CD4-positive, alpha-beta memory T cell (primary cell): Measurements from ENCODE around the gene PLCD4. TPM values are rescaled to one million over a fixed set of nuclear protein-coding genes. Genes with fewer than 3 reads are reported as not detected.

Source experiments
- CTCF ChIA-PET: fragments of 350-600 bp; sonication (Branson Sonifier 250); formaldehyde crosslinking; loops from one replicate; lab custom pipeline; 2021; ENCODE audit warnings: inconsistent platforms; ENCODE audit not compliant: partially characterized antibody; lab: Charles Lee
- POLR2A ChIA-PET: fragments of 350-600 bp; sonication (Branson Sonifier 250); formaldehyde crosslinking; loops from one replicate; lab custom pipeline; 2021; ENCODE audit not compliant: partially characterized antibody; lab: Charles Lee
- DNase-seq, 5 donors: peaks; one replicate each; pipeline versions ENCODE4 v3.0.0 to v3.0.0-alpha.2; 2020 to 2022; ENCODE audit warnings: mixed read lengths in 1 of 5
- H3K27ac ChIP-seq: one replicate; pipeline ENCODE4 v1.7.0; 2013; ENCODE audit warnings: low read depth, low read length
- H3K27me3 ChIP-seq: 2 replicates; pipeline ENCODE4 v1.7.0; 2013; ENCODE audit warnings: mild to moderate bottlenecking, low read length, moderate library complexity; ENCODE audit not compliant: insufficient read depth
- H3K36me3 ChIP-seq: 2 replicates; pipeline ENCODE4 v1.7.0; 2013; ENCODE audit warnings: mild to moderate bottlenecking, low read length, moderate library complexity; ENCODE audit not compliant: insufficient read depth
- H3K4me1 ChIP-seq: 2 replicates; pipeline ENCODE4 v1.7.0; 2013; ENCODE audit warnings: mild to moderate bottlenecking, low read length, moderate library complexity; ENCODE audit not compliant: insufficient read depth
- H3K4me3 ChIP-seq, 2 donors: one replicate each; pipeline ENCODE4 v1.7.0; 2013; ENCODE audit warnings: low read length in 2 of 2, mild to moderate bottlenecking in 1 of 2
- H3K9me3 ChIP-seq, 2 donors: one replicate each; pipeline ENCODE4 v1.7.0; 2013; ENCODE audit warnings: low read length in 2 of 2, control low read depth in 1 of 2; ENCODE audit not compliant: control insufficient read depth in 1 of 2
- H3K27ac Mint-ChIP-seq, 7 donors: one replicate each; pipeline ENCODE4 v1.8.0; 2020 to 2021; ENCODE audit warnings: mixed read lengths in 7 of 7, mild to moderate bottlenecking in 6 of 7, inconsistent platforms in 3 of 7, moderate library complexity in 3 of 7
- H3K27me3 Mint-ChIP-seq, 2 donors: one replicate each; pipeline ENCODE4 v1.8.0; 2020 to 2021; ENCODE audit warnings: mixed read lengths in 2 of 2
- H3K36me3 Mint-ChIP-seq, 2 donors: one replicate each; pipeline ENCODE4 v1.8.0; 2020 to 2021; ENCODE audit warnings: mixed read lengths in 2 of 2, inconsistent platforms in 1 of 2, mild to moderate bottlenecking in 1 of 2
- H3K4me1 Mint-ChIP-seq, 4 donors: one replicate each; pipeline ENCODE4 v1.8.0; 2020 to 2021; ENCODE audit warnings: mixed read lengths in 4 of 4, mild to moderate bottlenecking in 1 of 4
- H3K4me3 Mint-ChIP-seq, 8 donors: one replicate each; pipeline ENCODE4 v1.8.0; 2020 to 2021; ENCODE audit warnings: mixed read lengths in 8 of 8, mild to moderate bottlenecking in 7 of 8, moderate library complexity in 6 of 8, inconsistent platforms in 3 of 8
- H3K9me3 Mint-ChIP-seq, 8 donors: one replicate each; pipeline ENCODE4 v1.8.0; 2020 to 2021; ENCODE audit warnings: mixed read lengths in 8 of 8, mild to moderate bottlenecking in 5 of 8, inconsistent platforms in 3 of 8, moderate library complexity in 1 of 8
- intact Hi-C: fragments of 100-400 bp; cut with micrococcal nuclease; formaldehyde crosslinking; loops from one replicate; pipeline ENCODE4 v1.15.1; 2023
- polyA plus RNA-seq, 2 donors: library from polyadenylated mRNA; unstranded; fragments of 300-500 nt; fragmentation: Illumina TruSeq; gene quantifications; one replicate each; pipeline ENCODE4 v1.2.3, GENCODE V29; 2021
- total RNA-seq, 2 experiments: library from RNA; stranded (reverse); gene quantifications; one replicate each; pipeline ENCODE4 v1.2.3, GENCODE V29; 2021

PLCD4 gene
- total and polyA plus RNA-seq, 4 experiments from 2014 or later = 0.26 to 0.49 (median 0.30) TPM; not detected in 1

GRCh38 chr2:218645126-218645525, 37.4 kb downstream of the PLCD4 start:
- no peaks in the 10 kb centered on the region for H3K27me3 Mint-ChIP-seq
- CTCF ChIA-PET = no interaction called here
- intact Hi-C loops = no loop called here

GRCh38 chr2:218648088-218648786, 40.5 kb downstream of the PLCD4 start:
- peak overlapping the region in 2 of 7 donors; percentile 54 to 67 for H3K27ac Mint-ChIP-seq
- Histone ChIP-seq H3K27ac (no peak overlapping the region), H3K9me3 (no peaks in the 10 kb centered on the region), H3K4me3 (no peak overlapping the region), H3K36me3 (peaks cover 81% of the 10 kb centered on the region), H3K4me1 (peaks cover 6% of the 10 kb centered on the region), H3K27me3 (no peaks in the 10 kb centered on the region)
- intact Hi-C loops = loop anchor here (1.0 to 2.0 kb wide), 5 partner anchors 11 to 376 kb away; partner anchors contain the start of genes BCS1L, CNOT9, USP37 and ZNF142
- POLR2A ChIA-PET = interaction anchor here (0.9 to 2.7 kb wide), 4 partner anchors 11 to 248 kb away, joined by 3 to 16 read pairs (median 4); partner anchors contain the start of genes BCS1L, CTDSP1 and ZNF142
- H3K9me3 Mint-ChIP-seq = no peaks in the 10 kb centered on the region
- CTCF ChIA-PET = interaction anchor here (0.7 to 4.7 kb wide), 11 partner anchors 10 to 247 kb away, joined by 3 to 49 read pairs (median 3); partner anchors contain the start of genes BCS1L and ZNF142
- peaks cover 6 to 13% (median 11%) of the 10 kb centered on the region in 4 donors for H3K4me1 Mint-ChIP-seq
- no peak overlapping the region for H3K4me3 Mint-ChIP-seq
- H3K27me3 Mint-ChIP-seq = no peaks in the 10 kb centered on the region
- peak in 4 of 5 donors; percentile 42 to 52 (median 48) for DNase-seq
- H3K36me3 Mint-ChIP-seq = peaks cover 47 to 88% of the 10 kb centered on the region in 2 donors

More at GRCh38 chr2:218645126-218645525, 37.4 kb downstream of the PLCD4 start:
- H3K4me1 Mint-ChIP-seq = peaks cover 5 to 13% (median 11%) of the 10 kb centered on the region in 4 donors
- peaks cover 35 to 77% of the 10 kb centered on the region in 2 donors for H3K36me3 Mint-ChIP-seq
- Histone ChIP-seq H3K4me1 (peaks cover 6% of the 10 kb centered on the region), H3K27ac (no peak overlapping the region), H3K4me3 (no peak overlapping the region), H3K36me3 (peaks cover 81% of the 10 kb centered on the region), H3K27me3 (no peaks in the 10 kb centered on the region), H3K9me3 (no peaks in the 10 kb centered on the region)
- no peak overlapping the region for H3K4me3 Mint-ChIP-seq
- POLR2A ChIA-PET = no interaction called here
- DNase-seq = no peak
- H3K27ac Mint-ChIP-seq = peak overlapping the region in 1 of 7 donors; percentile 23
- no peaks in the 10 kb centered on the region for H3K9me3 Mint-ChIP-seq

- Mint-ChIP-seq H3K4me3 (no peak overlapping the region), H3K27me3 (no peaks in the 10 kb centered on the region), H3K4me1 (peaks cover 6 to 13% (median 11%) of the 10 kb centered on the region in 4 donors), H3K9me3 (no peaks in the 10 kb centered on the region), H3K27ac (peak overlapping the region in 2 of 7 donors; percentile 54 to 67), H3K36me3 (peaks cover 47 to 84% of the 10 kb centered on the region in 2 donors)
- peaks cover 6% of the 10 kb centered on the region for H3K4me1 ChIP-seq
- no peak for DNase-seq
- H3K27me3 ChIP-seq = no peaks in the 10 kb centered on the region
- intact Hi-C loops = loop anchor here (1.0 to 2.0 kb wide), 5 partner anchors 11 to 376 kb away; partner anchors contain the start of genes BCS1L, CNOT9, USP37 and ZNF142
- CTCF ChIA-PET = interaction anchor here (0.8 to 4.7 kb wide), 8 partner anchors 10 to 199 kb away, joined by 3 to 49 read pairs (median 4); partner anchors contain the start of genes BCS1L, RNF25, STK36 and ZNF142
- H3K27ac ChIP-seq = no peak overlapping the region
- H3K9me3 ChIP-seq = no peaks in the 10 kb centered on the region
- H3K36me3 ChIP-seq = peaks cover 76% of the 10 kb centered on the region
- no peak overlapping the region for H3K4me3 ChIP-seq
- POLR2A ChIA-PET = interaction anchor here (1.4 to 2.7 kb wide), 2 partner anchors 10 to 12 kb away, joined by 4 to 16 read pairs; partner anchors contain the start of genes BCS1L and ZNF142
These were observed 41.0 kb downstream of the PLCD4 start for GRCh38 chr2:218648787-218649100.

GRCh38 chr2:218655751-218656150, 48.1 kb downstream of the PLCD4 start:
- H3K36me3 ChIP-seq = peaks cover 45% of the 10 kb centered on the region
- H3K4me1 Mint-ChIP-seq = peaks cover 19 to 37% (median 31%) of the 10 kb centered on the region in 4 donors

GRCh38 chr2:218658671-218659257, 51.1 kb downstream of the PLCD4 start:
- peaks cover 0 to 4% (median 0%) of the 10 kb centered on the region in 8 donors for H3K9me3 Mint-ChIP-seq
- Histone ChIP-seq H3K36me3 (peaks cover 49% of the 10 kb centered on the region), H3K27me3 (no peaks in the 10 kb centered on the region), H3K4me3 (peak overlapping the region; percentile 50 to 78), H3K27ac (peak overlapping the region; percentile 71), H3K4me1 (peaks cover 28% of the 10 kb centered on the region), H3K9me3 (no peaks in the 10 kb centered on the region)
- POLR2A ChIA-PET = interaction anchor here (0.6 to 3.4 kb wide), 21 partner anchors 9 to 840 kb away, joined by 3 to 67 read pairs (median 5); partner anchors contain the start of genes AAMP, DNPEP, GMPPA and PNKD
- peaks cover 17 to 37% (median 31%) of the 10 kb centered on the region in 4 donors for H3K4me1 Mint-ChIP-seq
- no peaks in the 10 kb centered on the region for H3K27me3 Mint-ChIP-seq
- H3K4me3 Mint-ChIP-seq = peak overlapping the region; percentile 91 to 100 (median 93)
- peak overlapping the region; percentile 92 to 98 (median 94) for H3K27ac Mint-ChIP-seq
- H3K36me3 Mint-ChIP-seq = peaks cover 22 to 61% of the 10 kb centered on the region in 2 donors
- CTCF ChIA-PET = interaction anchor here (0.9 to 5.5 kb wide), 16 partner anchors 9 to 729 kb away, joined by 3 to 51 read pairs (median 6); partner anchors contain the start of genes DNPEP, RNF25, STK36 and TTLL4
- DNase-seq = peak; percentile 30 to 53 (median 43)
- intact Hi-C loops = loop anchor here (1.0 to 5.0 kb wide), 10 partner anchors 10 to 730 kb away; partner anchors contain the start of genes AAMP, CNOT9, CTDSP1 and PNKD

More at GRCh38 chr2:218655751-218656150, 48.1 kb downstream of the PLCD4 start:
- DNase-seq = no peak
- Histone ChIP-seq H3K27ac (no peak overlapping the region), H3K9me3 (no peaks in the 10 kb centered on the region), H3K4me3 (no peak overlapping the region), H3K4me1 (peaks cover 28% of the 10 kb centered on the region), H3K27me3 (no peaks in the 10 kb centered on the region)
- peaks cover 0 to 1% (median 0%) of the 10 kb centered on the region in 8 donors for H3K9me3 Mint-ChIP-seq
- H3K36me3 Mint-ChIP-seq = peaks cover 21 to 61% of the 10 kb centered on the region in 2 donors
- peak overlapping the region in 1 of 8 donors; percentile 10 for H3K4me3 Mint-ChIP-seq
- H3K27me3 Mint-ChIP-seq = no peaks in the 10 kb centered on the region
- intact Hi-C loops = loop anchor here (5.0 kb wide), 1 partner anchor 242 kb away; no protein-coding TSS in a partner anchor
- ChIA-PET POLR2A (interaction anchor here (1.0 kb wide), 1 partner anchor 16 kb away, joined by 3 read pairs; the partner anchor contains the start of genes RNF25 and STK36), CTCF (interaction anchor here (1.3 kb wide), 1 partner anchor 32 kb away, joined by 3 read pairs; no protein-coding TSS in a partner anchor)
- H3K27ac Mint-ChIP-seq = no peak overlapping the region

GRCh38 chr2:218659258-218659987, 51.7 kb downstream of the PLCD4 start, which contains the start of the genes BCS1L and ZNF142:
Gene BCS1L, plus strand, starts transcription at chr2:218659683. Its CDS starts 1,305 bp downstream, at chr2:218660988.
Gene ZNF142, minus strand, starts transcription at chr2:218659623. Its CDS starts 3,194 bp downstream, at chr2:218656429.
- Mint-ChIP-seq H3K4me1 (peaks cover 17 to 37% (median 31%) of the 10 kb centered on the region in 4 donors), H3K4me3 (peak within 1 kb of the TSS; percentile 91 to 100 (median 93)), H3K27me3 (no peaks in the 10 kb centered on the region), H3K27ac (peak within 1 kb of the TSS; percentile 92 to 98 (median 94)), H3K9me3 (peaks cover 0 to 4% (median 0%) of the 10 kb centered on the region in 8 donors), H3K36me3 (peaks cover 25 to 64% of the 10 kb centered on the region in 2 donors)
- intact Hi-C loops = loop anchor here (1.0 to 5.0 kb wide), 10 partner anchors 11 to 729 kb away; partner anchors contain the start of genes AAMP, CNOT9, CTDSP1 and PNKD
- peak within 1 kb of the TSS; percentile 71 for H3K27ac ChIP-seq
- DNase-seq = peak; percentile 90 to 94 (median 92)
- H3K9me3 ChIP-seq = no peaks in the 10 kb centered on the region
- H3K36me3 ChIP-seq = peaks cover 50% of the 10 kb centered on the region
- CTCF ChIA-PET = interaction anchor here (0.9 to 5.5 kb wide), 18 partner anchors 10 to 729 kb away, joined by 3 to 51 read pairs (median 4); partner anchors contain the start of genes DNPEP, RNF25, STK36 and TTLL4
- no peaks in the 10 kb centered on the region for H3K27me3 ChIP-seq
- H3K4me3 ChIP-seq = peak within 1 kb of the TSS; percentile 50 to 78
- POLR2A ChIA-PET = interaction anchor here (0.7 to 3.4 kb wide), 19 partner anchors 9 to 839 kb away, joined by 3 to 67 read pairs (median 6); partner anchors contain the start of genes AAMP, CNPPD1, DNPEP and GMPPA
- peaks cover 28% of the 10 kb centered on the region for H3K4me1 ChIP-seq
